ENCODE data around the gene IGF2R. TPM values are rescaled to one million over a fixed set of nuclear protein-coding genes. Genes with fewer than 3 reads are reported as not detected.

IGF2R gene
- total and polyA plus RNA-seq, 8 donors = 56.5 to 153 (median 60.4) TPM

DNA sequence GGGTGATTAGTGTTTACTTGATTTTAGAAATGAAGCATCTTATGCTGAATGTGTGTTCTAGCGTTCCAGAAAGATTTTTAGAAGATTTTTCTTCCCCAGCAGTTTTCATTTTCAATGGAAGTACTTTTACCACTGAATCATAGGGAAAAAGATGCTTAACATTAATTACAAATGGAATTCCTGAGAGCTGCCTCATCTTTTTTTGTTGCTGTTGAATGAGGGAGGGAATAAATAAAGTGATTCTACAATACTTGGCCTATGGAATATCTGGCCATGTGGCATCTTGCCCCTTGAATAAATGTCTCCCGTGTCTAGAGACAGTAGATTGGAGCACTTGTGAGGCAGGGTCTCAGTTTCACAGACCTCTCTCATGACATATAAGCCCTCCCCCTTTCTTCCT, 108.6 kb downstream of the IGF2R start:
- Histone ChIP-seq H3K4me1 (no peaks in the 10 kb centered on the region), H3K27ac (no peak overlapping the region), H3K27me3 (no peaks in the 10 kb centered on the region), H3K9me3 (no peaks in the 10 kb centered on the region), H3K4me3 (no peak overlapping the region), H3K36me3 (peaks cover 4 to 100% of the 10 kb centered on the region in 2 donors)
- no peak for DNase-seq
- TF ChIP-seq, protein P1, sequence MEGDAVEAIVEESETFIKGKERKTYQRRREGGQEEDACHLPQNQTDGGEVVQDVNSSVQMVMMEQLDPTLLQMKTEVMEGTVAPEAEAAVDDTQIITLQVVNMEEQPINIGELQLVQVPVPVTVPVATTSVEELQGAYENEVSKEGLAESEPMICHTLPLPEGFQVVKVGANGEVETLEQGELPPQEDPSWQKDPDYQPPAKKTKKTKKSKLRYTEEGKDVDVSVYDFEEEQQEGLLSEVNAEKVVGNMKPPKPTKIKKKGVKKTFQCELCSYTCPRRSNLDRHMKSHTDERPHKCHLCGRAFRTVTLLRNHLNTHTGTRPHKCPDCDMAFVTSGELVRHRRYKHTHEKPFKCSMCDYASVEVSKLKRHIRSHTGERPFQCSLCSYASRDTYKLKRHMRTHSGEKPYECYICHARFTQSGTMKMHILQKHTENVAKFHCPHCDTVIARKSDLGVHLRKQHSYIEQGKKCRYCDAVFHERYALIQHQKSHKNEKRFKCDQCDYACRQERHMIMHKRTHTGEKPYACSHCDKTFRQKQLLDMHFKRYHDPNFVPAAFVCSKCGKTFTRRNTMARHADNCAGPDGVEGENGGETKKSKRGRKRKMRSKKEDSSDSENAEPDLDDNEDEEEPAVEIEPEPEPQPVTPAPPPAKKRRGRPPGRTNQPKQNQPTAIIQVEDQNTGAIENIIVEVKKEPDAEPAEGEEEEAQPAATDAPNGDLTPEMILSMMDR (IDR thresholded peaks at IDR 0.05) = no peak
- intact Hi-C loops (cut with DNase I) = no loop called here
- ATAC-seq = no peak

DNA sequence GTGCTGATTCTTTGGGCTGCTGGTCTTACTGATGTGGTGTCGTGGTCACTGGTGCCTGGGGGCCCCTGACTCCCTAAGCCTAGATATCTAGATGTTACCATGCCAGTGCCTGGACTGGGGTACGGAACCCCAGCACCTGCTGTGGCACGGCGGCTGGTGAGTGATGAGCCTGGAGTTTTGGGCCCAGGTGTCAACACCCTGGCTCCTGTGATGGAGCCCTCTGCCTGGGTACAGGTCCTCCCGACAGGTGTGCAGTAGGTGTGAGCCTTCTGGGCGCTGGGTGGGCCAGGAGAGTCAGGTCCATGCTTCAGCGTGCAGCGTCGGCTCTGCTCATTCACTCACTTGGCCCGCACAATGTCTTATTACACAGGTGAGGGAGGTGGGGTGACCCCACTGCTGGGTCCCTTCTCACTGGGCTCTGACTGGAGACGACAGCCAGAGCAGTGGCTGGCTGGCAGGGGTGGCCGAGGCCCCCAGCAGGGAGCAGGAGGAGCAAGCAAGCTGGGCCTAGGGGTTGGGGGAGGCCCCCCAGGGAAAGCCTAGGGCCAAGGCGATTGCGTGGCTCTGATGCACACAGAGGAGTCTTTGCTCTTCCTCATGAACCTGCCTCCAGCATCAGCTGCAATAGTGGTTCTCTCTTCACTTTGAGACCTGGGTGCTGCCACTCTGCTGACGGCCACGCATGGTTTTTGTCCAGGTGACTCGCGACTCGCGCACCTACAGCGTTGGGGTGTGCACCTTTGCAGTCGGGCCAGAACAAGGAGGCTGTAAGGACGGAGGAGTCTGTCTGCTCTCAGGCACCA, 110.2 kb downstream of the IGF2R start:
- Histone ChIP-seq H3K9me3 (no peaks in the 10 kb centered on the region), H3K4me3 (no peak overlapping the region), H3K27me3 (no peaks in the 10 kb centered on the region), H3K36me3 (peaks cover 4 to 100% of the 10 kb centered on the region in 2 donors), H3K4me1 (no peaks in the 10 kb centered on the region), H3K27ac (no peak overlapping the region)
- intact Hi-C loops (cut with DNase I) = no loop called here
- ATAC-seq (no peak), DNase-seq (no peak)
- TF ChIP-seq, protein P1 (IDR thresholded peaks at IDR 0.05) = no peak

DNA sequence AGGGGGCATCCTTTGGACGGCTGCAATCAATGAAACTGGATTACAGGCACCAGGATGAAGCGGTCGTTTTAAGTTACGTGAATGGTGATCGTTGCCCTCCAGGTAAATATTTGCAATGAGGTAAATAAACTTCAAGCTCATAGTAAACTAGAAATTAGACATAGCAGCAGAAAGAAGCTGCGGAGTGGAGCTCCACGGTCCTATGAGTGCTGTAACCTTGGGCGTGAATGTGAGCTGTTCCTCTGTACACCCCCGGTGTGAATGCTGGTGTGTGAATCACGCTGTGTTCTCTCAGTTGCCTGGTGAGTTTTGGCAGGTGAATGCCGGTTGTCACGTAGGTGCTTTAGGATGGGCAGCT, 110.8 kb downstream of the IGF2R start:
- H3K27me3 ChIP-seq = no peaks in the 10 kb centered on the region
- H3K9me3 ChIP-seq = no peaks in the 10 kb centered on the region
- ATAC-seq (no peak), DNase-seq (no peak)
- no peaks in the 10 kb centered on the region for H3K4me1 ChIP-seq
- intact Hi-C loops (cut with DNase I) = no loop called here
- H3K27ac ChIP-seq = no peak overlapping the region
- H3K4me3 ChIP-seq = no peak overlapping the region
- TF ChIP-seq, protein P1 (IDR thresholded peaks at IDR 0.05) = no peak
- peaks cover 4 to 100% of the 10 kb centered on the region in 2 donors for H3K36me3 ChIP-seq

DNA sequence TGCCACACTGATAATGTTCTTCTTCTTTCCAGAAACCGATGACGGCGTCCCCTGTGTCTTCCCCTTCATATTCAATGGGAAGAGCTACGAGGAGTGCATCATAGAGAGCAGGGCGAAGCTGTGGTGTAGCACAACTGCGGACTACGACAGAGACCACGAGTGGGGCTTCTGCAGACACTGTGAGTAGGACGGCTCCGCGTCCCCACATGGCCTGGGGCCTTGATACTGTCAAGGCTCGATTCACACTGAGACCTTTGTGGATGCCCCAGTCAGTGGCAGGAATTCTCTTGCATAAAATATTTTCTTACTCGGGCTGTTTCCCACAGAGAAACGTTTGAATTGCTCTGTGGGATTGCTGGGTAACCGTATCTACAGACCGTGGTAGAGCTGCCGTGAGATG, 111.2 kb downstream of the IGF2R start:
- H3K27me3 ChIP-seq = no peaks in the 10 kb centered on the region
- H3K4me1 ChIP-seq = no peaks in the 10 kb centered on the region
- DNase-seq (no peak), ATAC-seq (no peak)
- intact Hi-C loops (cut with DNase I) = no loop called here
- peaks cover 4 to 100% of the 10 kb centered on the region in 2 donors for H3K36me3 ChIP-seq
- no peak overlapping the region for H3K4me3 ChIP-seq
- TF ChIP-seq, protein P1 (IDR thresholded peaks at IDR 0.05) = no peak
- H3K9me3 ChIP-seq = no peaks in the 10 kb centered on the region
- no peak overlapping the region for H3K27ac ChIP-seq

- H3K36me3 ChIP-seq = peaks cover 4 to 100% of the 10 kb centered on the region in 2 donors
Measured at GRCh38 chr6:160081398-160081797, 112.5 kb downstream of the IGF2R start.

More at GRCh38 chr6:160081398-160081797, 112.5 kb downstream of the IGF2R start:
- Histone ChIP-seq H3K9me3 (no peaks in the 10 kb centered on the region), H3K4me3 (no peak overlapping the region), H3K4me1 (no peaks in the 10 kb centered on the region), H3K27me3 (no peaks in the 10 kb centered on the region), H3K27ac (no peak overlapping the region)
- ATAC-seq = no peak
- TF ChIP-seq, protein P1 (IDR thresholded peaks at IDR 0.05) = no peak
- intact Hi-C loops (cut with DNase I) = no loop called here
- no peak for DNase-seq
